ENCODE measurements around the gene NTRK3.

- TF ChIP-seq CTCF (IDR thresholded peaks at IDR 0.05; ENCODE audit: low read depth, low read length, poor library complexity, severe bottlenecking) (no peak), EZH2phosphoT487 (IDR thresholded peaks at IDR 0.05; ENCODE audit: borderline replicate concordance, low read length) (no peak)
Measured at GRCh38 chr15:88177451-88177850, 79.1 kb downstream of the NTRK3 start.
